Neural cell (in vitro differentiated cells): ENCODE measurements around the gene PXDN.

Experiments
- CTCF ChIP-seq: fragments of 450-650 bp; IDR thresholded peaks from 2 replicates; pipeline ENCODE4 v1.5.1; 2014; ENCODE audit warnings: antibody characterized with exemption, mild to moderate bottlenecking, moderate library complexity; ENCODE audit not compliant: poor library complexity, severe bottlenecking
- EP300 ChIP-seq: fragments of 450-650 bp; conservative IDR thresholded peaks from 2 replicates; pipeline ENCODE4 v1.6.1; 2014; ENCODE audit warnings: antibody characterized with exemption, mild to moderate bottlenecking, moderate library complexity; ENCODE audit not compliant: poor library complexity, severe bottlenecking
- EZH2 ChIP-seq: fragments of 200-600, 300-800 bp; shearing (Covaris generic), sonication (generic); IDR thresholded peaks from 2 replicates; pipeline ENCODE4 v1.6.1; 2014; ENCODE audit warnings: antibody characterized with exemption, low read length, borderline replicate concordance, mild to moderate bottlenecking; ENCODE audit not compliant: insufficient read depth, poor library complexity, severe bottlenecking
- MXI1 ChIP-seq: fragments of 450-650 bp; conservative IDR thresholded peaks from 2 replicates; pipeline ENCODE4 v1.6.1; 2014; ENCODE audit warnings: antibody characterized with exemption, mild to moderate bottlenecking; ENCODE audit not compliant: poor library complexity, severe bottlenecking
- POLR2AphosphoS5 ChIP-seq: IDR thresholded peaks from 2 replicates; pipeline ENCODE4 v1.6.1; 2012
- RAD21 ChIP-seq: fragments of 450-650 bp; conservative IDR thresholded peaks from 2 replicates; pipeline ENCODE4 v1.6.1; 2014; ENCODE audit warnings: antibody characterized with exemption, mild to moderate bottlenecking, moderate library complexity
- REST ChIP-seq: IDR thresholded peaks from 2 replicates; pipeline ENCODE4 v1.6.1; 2012; ENCODE audit warnings: borderline replicate concordance
- SMC3 ChIP-seq: fragments of 450-650 bp; conservative IDR thresholded peaks from 2 replicates; pipeline ENCODE4 v1.6.1; 2014; ENCODE audit warnings: antibody characterized with exemption, mild to moderate bottlenecking, moderate library complexity; ENCODE audit not compliant: poor library complexity
- TAF1 ChIP-seq: IDR thresholded peaks from 2 replicates; pipeline ENCODE4 v1.6.1; 2012; ENCODE audit warnings: low read depth

GRCh38 chr2:1634681-1635341 is 109.5 kb downstream of the PXDN start:
- no peak for TF ChIP-seq EZH2
- TF ChIP-seq REST, result no peak
- TF ChIP-seq RAD21, result no peak
- no peak for TF ChIP-seq SMC3
- no peak for TF ChIP-seq CTCF
- TF ChIP-seq TAF1, result no peak
- TF ChIP-seq POLR2AphosphoS5, result no peak
- no peak for TF ChIP-seq MXI1
- TF ChIP-seq EP300, result no peak
